Stimulated activated CD8-positive, alpha-beta memory T cell treated with anti-CD3 and anti-CD28 coated beads, Interleukin-4, amount 100 ng/mL, for 24 hours (primary cell): Measurements from ENCODE around the gene KIR3DL2.
A peak's percentile ranks its signal among the peaks of the same experiment; 100 is the strongest.
"Not testable (repeated sequence)": the region's sequence is repeated elsewhere in the genome, so short reads cannot be mapped to it uniquely, and the experiment has no call there.

Experiments
- DNase-seq: peaks from one replicate; pipeline ENCODE4 v3.0.0-alpha.2; 2020; ENCODE audit warnings: low read depth

Gene KIR3DL2

DNA sequence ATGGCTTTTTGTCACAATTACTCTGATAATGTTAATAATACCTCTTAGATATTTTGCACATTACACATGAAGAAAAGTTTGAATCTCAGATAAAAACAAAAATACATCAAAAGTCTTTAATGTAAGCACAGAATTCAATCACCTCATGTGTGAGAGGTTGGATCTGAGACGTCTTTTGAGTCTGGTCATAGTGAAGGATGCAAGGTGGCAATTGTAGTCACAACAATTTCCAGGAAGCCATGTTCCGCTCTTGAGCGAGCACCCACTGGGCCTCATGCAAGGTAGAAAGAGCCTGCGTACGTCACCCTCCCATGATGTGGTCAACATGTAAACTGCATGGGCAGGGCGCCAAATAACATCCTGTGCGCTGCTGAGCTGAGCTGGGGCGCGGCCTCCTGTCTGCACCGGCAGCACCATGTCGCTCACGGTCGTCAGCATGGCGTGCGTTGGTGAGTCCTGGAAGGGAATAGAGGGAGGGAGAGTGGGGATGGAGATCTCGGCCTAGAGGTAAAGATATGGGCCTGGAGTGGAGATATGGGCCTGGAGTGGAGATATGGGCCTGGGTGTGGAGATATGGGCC lies at the start of gene KIR3DL2:
KIR3DL2 (plus strand) TSS at position 383 of the 580 bp plus-strand sequence; CDS start at position 416, 33 bp downstream.
- not testable (repeated sequence) for DNase-seq

DNA sequence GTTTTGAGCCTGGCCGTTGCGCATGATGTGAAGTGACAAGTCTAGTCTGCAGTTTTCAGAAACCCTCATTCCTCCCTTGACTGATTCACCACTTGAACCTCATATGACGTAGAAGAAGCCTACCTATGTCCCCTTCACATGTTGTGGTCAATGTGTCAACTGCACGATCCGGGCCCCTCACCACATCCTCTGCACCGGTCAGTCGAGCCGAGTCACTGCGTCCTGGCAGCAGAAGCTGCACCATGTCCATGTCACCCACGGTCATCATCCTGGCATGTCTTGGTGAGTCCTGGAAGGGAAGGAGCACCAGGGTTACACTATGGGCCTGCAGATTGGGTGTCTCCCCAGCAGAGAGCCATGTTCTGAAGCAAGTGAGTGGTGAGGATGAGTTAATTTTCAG lies 46.8 kb upstream of the KIR3DL2 start, which contains the start of gene KIR2DL4:
KIR2DL4 (plus strand) TSS at position 201 of the 400 bp plus-strand sequence; CDS start at position 243, 42 bp downstream.
- DNase-seq, result no peak

DNA sequence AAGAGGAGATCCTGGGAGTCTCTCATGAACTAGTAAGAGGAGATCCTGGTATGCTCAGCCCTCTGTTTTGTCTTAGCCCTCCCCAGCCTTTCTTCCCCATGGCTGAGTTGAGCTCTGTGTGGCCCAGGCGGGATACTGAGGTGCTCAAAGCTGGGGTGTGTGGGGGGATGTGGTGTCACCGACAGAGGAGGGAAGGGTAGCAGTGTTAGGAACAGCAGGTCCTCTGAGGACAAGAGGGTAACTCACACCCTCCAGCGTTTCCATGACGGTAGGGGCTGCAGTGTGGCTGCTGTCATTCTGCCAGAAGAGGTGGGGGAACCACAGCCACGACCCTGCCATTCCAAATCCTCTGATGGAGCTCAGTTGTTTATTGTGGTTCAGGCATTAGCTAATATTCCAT lies 46.1 kb upstream of the KIR3DL2 start:
- DNase-seq, result peak; percentile 8

DNA sequence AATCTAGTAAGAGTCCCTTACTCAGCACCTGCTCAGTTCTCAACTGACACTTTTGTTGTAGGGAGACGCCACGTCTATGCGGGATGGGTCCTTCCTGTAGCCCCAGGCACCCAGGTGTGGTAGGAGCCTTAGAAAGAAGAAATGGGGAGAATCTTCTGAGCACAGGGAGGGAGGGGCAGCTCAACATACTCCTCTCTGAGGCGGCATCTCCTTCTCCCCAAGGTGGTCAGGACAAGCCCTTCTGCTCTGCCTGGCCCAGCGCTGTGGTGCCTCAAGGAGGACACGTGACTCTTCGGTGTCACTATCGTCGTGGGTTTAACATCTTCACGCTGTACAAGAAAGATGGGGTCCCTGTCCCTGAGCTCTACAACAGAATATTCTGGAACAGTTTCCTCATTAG lies 45.7 kb upstream of the KIR3DL2 start:
- no peak for DNase-seq

DNA sequence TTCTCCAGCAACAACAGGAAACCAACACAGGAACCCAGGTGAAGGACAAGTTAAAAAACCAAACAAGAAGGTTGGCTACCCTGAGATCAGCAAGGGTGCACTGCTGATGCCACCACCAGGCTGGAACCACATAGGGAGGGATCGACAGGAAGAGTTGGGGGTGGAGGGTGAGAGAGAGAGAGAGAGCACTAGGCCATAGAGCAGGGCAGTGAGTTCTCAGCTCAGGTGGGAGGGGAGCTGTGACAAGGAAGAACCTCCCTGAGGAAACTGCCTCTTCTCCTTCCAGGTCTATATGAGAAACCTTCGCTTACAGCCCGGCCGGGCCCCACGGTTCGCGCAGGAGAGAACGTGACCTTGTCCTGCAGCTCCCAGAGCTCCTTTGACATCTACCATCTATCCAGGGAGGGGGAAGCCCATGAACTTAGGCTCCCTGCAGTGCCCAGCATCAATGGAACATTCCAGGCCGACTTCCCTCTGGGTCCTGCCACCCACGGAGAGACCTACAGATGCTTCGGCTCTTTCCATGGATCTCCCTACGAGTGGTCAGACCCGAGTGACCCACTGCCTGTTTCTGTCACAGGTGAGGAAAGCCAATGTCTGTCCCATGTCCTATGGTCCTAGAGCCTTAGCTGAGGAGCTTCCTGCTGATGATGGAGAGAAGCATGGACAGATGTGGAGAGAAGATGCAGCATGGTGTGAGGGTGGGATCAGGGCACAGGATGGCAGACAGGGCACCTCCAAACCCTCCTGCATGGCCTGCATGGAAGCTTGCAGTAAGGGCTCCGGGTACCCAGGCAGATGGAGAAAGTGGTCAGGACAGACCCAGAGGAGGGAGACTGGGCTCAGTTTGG lies 44.4 kb upstream of the KIR3DL2 start:
- no peak for DNase-seq

DNA sequence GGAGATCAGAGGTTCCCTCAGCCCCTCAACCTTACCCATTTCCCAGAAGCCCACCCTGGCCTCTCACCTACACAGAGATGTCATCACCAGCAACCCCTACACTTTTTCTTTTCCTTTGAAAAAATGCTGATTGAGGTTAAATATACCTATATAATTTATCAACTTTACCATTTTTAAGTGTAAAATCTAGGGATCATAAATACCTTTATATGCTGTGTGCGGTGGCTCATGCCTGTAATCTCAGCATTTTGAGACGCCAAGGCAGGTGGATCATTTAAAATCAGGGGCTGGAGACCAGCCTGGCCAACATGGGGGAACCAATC lies 43.8 kb upstream of the KIR3DL2 start:
- DNase-seq, result no peak

DNA sequence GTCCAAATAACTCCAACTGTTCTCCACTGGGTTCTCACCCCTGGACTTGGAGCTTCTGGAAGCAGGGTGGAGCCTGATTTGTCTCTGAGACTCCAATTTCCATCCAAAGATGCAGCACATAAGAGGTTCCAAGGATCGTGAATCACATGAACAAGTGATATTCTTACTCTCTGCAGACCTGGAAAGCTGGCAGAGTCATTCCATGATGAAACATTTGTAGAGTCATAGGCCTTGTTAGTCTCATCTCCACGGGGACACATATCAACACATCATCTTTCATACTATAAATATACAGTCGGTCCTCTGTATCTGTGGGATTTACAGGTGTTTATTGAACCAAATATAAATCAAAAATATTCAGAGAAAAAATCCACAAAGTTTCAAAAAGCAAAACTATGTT lies 35.7 kb upstream of the KIR3DL2 start:
- DNase-seq, result not testable (repeated sequence)

DNA sequence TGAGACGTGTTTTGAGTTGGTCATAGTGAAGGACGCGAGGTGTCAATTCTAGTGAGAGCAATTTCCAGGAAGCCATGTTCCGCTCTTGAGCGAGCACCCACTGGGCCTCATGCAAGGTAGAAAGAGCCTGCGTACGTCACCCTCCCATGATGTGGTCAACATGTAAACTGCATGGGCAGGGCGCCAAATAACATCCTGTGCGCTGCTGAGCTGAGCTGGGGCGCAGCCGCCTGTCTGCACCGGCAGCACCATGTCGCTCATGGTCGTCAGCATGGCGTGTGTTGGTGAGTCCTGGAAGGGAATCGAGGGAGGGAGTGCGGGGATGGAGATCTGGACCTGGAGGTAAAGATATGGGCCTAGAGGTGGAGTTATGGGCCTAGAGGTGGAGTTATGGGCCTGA lies 34.0 kb upstream of the KIR3DL2 start, which contains the start of gene KIR3DL1:
KIR3DL1 (plus strand) TSS at position 218 of the 400 bp plus-strand sequence.
- DNase-seq, result not testable (repeated sequence)

DNA sequence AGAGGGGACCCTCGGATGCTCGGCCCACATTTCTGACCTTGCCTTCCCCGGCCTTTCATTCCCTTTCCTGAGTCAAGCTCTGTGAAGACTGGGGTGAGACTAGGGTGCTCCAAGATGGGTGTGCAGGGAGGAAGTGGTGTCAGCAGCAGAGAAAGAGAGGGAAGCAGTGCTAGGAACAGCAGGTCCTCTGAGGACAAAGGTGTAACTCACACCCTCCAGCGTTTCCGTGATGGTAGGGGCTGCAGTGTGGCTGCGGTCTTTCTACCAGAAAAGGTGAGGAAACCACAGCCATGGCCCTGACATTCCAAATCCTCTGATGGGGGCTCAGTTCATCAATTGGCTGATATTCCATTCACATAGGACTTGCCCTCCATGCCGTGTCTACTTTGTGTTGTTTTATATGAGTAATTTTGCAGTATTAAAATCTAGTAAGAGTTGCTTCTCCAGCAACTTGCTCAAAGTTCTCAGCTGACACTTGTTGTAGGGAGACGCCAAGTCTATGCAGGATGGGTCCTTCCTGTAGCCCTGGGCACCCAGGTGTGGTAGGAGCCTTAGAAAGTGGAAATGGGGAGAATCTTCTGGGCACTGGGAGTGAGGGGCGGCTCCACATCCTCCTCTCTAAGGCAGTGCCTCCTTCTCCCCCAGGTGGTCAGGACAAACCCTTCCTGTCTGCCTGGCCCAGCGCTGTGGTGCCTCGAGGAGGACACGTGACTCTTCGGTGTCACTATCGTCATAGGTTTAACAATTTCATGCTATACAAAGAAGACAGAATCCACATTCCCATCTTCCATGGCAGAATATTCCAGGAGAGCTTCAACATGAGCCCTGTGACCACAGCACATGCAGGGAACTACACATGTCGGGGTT lies 32.3 kb upstream of the KIR3DL2 start:
- DNase-seq, result no peak

DNA sequence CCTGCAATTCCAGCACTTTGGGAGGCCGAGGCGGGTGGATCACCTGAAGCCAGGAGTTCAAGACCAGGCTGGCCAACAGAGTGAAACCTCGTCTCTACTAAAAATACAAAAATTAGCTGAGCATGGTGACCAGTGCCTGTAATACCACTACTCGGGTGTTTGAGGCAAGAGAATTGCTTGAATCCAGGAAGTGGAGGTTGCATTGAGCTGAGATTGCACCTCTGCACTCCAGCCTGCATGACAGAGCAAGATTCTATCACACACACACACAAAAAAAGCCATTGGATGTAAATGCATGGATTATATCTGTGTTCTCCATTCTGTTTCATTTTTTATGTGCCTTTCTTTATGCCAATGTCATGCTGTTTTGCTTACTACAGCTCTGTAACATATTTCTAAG lies 25.8 kb upstream of the KIR3DL2 start:
- DNase-seq, result not testable (repeated sequence)

DNA sequence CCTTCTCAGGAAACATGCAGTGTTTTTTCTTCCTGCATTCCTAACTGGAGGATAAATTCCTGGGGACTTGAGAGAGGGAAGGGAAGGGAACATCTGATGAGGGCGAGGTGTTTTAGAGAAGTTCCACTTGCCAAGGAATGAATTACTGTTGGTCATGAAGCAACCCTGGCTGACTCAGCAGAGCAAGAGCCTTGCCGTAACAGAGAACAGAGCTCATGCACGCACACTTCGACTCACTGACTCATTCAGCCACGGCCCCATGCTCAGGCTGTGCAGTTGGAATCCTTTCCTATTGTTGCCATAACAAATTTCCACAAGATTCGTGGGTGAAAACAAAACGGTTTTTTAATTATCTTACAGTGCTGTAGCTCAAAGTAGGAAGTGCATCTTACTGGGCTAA lies 24.9 kb upstream of the KIR3DL2 start:
- DNase-seq, result not testable (repeated sequence)

DNA sequence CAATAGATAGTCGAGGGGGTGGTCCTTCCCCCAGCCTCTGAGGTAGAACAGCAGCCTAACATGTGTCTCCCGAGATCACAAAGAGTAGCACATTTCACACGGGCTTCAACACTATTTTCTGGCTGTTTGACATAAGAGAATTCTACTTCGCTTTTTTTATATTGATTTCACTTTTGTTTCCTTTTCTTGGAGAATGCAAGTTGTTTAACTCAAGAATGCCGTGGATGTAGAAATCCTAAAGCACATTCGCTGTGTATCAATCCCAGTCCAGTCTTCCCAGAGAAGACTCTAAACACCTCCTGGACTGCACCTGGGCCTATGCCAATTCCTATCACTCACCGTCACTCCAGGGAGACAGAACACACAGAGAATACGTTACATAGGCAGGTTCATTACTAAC lies 22.2 kb upstream of the KIR3DL2 start:
- not testable (repeated sequence) for DNase-seq

DNA sequence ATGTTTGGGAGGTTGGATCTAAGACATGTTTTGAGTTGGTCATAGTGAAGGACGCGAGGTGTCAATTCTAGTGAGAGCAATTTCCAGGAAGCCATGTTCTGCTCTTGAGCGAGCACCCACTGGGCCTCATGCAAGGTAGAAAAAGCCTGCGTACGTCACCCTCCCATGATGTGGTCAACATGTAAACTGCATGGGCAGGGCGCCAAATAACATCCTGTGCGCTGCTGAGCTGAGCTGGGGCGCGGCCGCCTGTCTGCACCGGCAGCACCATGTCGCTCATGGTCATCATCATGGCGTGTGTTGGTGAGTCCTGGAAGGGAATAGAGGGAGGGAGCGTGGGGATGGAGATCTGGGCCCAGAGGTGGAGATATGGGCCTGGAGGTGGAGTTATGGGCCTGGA lies 17.7 kb upstream of the KIR3DL2 start, which contains the start of gene KIR2DS4:
KIR2DS4 (plus strand) TSS at position 181 of the 400 bp plus-strand sequence.
- not testable (repeated sequence) for DNase-seq

DNA sequence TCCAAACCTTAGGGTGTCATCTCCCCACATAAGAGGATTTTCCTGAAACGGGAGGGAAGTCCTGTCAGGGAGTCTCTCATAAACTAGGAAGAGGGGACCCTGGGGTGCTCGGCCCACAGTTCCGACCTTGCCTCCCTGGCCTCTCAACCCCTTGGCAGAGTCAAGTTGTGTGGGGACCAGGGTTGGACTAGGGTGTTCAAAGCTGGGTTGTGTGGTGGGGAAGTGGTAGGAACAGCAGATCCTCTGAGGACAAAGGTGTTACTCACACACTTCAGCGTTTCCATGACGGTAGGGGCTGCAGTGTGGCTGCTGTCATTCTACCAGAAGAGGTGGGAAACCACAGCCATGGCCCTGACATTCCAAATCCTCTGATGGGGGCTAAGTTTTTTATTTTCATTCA lies 15.1 kb upstream of the KIR3DL2 start:
- DNase-seq, result not testable (repeated sequence)

DNA sequence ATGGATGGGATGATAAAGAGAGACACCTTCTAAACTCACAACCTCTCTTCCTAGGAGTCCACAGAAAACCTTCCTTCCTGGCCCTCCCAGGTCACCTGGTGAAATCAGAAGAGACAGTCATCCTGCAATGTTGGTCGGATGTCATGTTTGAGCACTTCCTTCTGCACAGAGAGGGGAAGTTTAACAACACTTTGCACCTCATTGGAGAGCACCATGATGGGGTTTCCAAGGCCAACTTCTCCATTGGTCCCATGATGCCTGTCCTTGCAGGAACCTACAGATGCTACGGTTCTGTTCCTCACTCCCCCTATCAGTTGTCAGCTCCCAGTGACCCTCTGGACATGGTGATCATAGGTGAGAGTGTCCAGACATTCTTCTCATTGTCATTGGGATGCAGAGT lies 12.7 kb upstream of the KIR3DL2 start:
- DNase-seq, result not testable (repeated sequence)

DNA sequence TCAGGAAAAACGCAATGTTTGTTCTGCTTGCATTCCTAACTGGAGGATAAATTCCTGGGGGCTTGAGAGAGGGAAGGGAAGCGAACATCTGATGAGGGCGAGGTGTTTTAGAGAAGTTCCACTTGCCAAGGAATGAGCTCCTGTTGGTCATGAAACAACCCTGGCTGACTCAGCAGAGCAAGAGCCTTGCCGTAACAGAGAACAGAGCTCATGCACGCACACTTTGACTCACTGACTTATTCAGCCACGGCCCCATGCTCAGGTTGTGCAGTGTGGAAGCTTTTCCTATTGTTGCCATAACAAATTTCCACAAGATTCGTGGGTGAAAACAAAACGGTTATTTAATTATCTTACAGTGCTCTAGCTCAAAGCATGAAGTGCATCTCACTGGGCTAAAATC lies 7.1 kb upstream of the KIR3DL2 start:
- DNase-seq, result not testable (repeated sequence)

DNA sequence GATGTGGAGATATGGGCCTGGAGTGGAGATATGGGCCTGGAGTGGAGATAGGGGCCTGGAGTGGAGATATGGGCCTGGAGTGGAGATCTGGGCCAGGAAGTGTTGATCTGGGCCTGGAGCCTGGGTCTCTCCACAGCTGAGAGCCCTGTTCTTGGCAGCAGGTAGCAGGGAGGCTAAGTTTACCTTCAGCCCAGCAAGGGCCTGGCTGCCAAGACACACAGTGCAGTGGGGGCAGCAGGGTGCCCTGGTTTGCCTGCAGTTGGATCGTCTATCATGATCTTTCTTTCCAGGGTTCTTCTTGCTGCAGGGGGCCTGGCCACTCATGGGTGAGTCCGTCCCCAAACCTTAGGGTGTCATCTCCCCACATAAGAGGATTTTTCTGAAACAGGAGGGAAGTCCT lies 687 bp downstream of the KIR3DL2 start:
- no peak for DNase-seq

DNA sequence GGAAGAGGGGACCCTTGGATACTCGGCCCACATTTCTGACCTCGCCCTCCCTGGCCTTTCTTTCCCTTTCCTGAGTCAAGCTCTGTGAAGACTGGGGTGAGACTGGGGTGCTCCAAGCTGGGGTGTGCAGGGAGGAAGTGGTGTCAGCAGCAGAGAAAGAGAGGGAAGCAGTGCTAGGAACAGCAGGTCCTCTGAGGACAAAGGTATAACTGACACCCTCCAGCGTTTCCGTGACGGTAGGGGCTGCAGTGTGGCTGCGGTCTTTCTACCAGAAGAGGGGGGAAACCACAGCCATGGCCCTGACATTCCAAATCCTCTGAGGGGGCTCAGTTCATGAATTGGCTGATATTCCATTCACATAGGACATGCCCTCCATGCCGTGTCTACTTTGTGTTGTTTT lies 1.1 kb downstream of the KIR3DL2 start:
- DNase-seq, result no peak

DNA sequence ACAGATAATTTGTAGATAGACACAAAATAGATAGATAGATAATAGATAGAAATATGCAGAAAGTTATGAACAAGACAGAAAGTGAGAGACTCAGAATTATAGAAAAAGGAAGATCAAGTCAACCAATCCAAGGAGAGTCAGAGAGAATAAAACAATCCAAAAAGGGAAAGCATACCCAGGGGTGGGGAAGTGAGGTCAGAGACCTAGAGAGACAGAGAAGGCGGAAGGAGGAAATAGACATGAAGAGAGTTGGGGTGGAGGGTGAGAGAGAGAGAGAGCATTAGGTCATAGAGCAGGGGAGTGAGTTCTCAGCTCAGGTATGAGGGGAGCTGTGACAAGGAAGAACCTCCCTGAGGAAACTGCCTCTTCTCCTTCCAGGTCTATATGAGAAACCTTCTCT lies 5.0 kb downstream of the KIR3DL2 start:
- not testable (repeated sequence) for DNase-seq

DNA sequence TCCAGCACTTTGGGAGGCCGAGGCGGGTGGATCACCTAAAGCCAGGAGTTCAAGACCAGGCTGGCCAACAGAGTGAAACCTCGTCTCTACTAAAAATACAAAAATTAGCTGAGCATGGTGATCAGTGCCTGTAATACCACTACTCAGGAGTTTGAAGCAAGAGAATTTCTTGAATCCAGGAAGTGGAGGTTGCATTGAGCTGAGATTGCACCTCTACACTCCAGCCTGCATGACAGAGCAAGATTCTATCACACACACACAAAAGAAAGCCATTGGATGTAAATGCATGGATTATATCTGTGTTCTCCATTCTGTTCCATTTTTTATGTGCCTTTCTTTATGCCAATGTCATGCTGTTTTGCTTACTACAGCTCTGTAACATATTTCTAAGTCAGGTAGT lies 8.2 kb downstream of the KIR3DL2 start:
- not testable (repeated sequence) for DNase-seq

DNA sequence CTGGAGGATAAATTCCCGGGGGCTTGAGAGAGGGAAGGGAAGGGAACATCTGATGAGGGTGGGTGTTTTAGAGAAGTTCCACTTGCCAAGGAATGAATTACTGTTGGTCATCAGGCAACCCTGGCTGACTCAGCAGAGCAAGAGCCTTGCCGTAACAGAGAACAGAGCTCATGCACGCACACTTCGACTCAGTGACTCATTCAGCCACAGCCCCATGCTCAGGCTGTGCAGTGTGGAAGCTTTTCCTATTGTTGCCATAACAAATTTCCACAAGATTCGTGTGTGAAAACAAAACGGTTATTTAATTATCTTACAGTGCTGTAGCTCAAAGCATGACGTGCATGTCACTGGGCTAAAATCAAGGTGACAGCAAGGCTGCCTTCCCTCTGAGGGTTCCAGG lies 9.2 kb downstream of the KIR3DL2 start:
- DNase-seq, result not testable (repeated sequence)

DNA sequence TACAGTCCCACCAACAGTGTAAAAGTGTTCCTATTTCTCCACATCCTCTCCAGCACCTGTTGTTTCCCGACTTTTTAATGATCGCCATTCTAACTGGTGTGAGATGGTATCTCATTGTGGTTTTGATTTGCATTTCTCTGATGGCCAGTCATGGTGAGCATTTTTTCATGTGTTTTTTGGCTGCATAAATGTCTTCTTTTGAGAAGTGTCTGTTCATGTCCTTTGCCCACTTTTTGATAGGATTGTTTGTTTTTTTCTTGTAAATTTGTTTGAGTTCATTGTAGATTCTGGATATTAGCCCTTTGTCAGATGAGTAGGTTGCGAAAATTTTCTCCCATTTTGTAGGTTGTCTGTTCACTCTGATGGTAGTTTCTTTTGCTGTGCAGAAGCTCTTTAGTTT lies 13.2 kb downstream of the KIR3DL2 start:
- DNase-seq, result not testable (repeated sequence)
